Kidney epithelial cell (primary cell): ENCODE results near the gene SLC35F2. TPM values are rescaled to one million over a fixed set of nuclear protein-coding genes. Genes with fewer than 3 reads are reported as not detected.

Source experiments
- DNase-seq: peaks from one replicate; pipeline ENCODE4 v3.0.0-alpha.2; 2010; ENCODE audit warnings: low read depth
- H3K27me3 ChIP-seq: 2 replicates; pipeline ENCODE4 v1.6.0; 2011; ENCODE audit warnings: low read length; ENCODE audit not compliant: control insufficient read depth, insufficient read depth
- H3K36me3 ChIP-seq: 2 replicates; pipeline ENCODE4 v1.5.1; 2011; ENCODE audit warnings: low read length; ENCODE audit not compliant: control insufficient read depth, insufficient read depth
- H3K4me3 ChIP-seq: 2 replicates; pipeline ENCODE4 v1.5.1; 2011; ENCODE audit warnings: low read depth, mild to moderate bottlenecking, control low read depth, low read length
- CTCF ChIP-seq: IDR thresholded peaks from 2 replicates; pipeline ENCODE4 v1.5.1; 2011; ENCODE audit warnings: mild to moderate bottlenecking, moderate library complexity, low read length, control low read depth, inconsistent platforms; ENCODE audit not compliant: insufficient read depth, poor library complexity, severe bottlenecking
- total RNA-seq: library from RNA; depleted of rRNA; stranded (reverse); fragments of >200 nt; gene quantifications from 2 replicates; pipeline ENCODE4 v1.2.3, GENCODE V29; 2015

The SLC35F2 gene
- total RNA-seq, 1 donor from 2014 or later = 44.8 TPM

- no peak overlapping the region for H3K4me3 ChIP-seq
- H3K27me3 ChIP-seq = no peaks in the 10 kb centered on the region
- no peaks in the 10 kb centered on the region for H3K36me3 ChIP-seq
- no peak for TF ChIP-seq CTCF
- DNase-seq = no peak
Observed at GRCh38 chr11:107804211-107804610, 54.4 kb downstream of the SLC35F2 start.

GRCh38 chr11:107801641-107802040 lies 56.9 kb downstream of the SLC35F2 start:
- Histone ChIP-seq H3K4me3 (no peak overlapping the region), H3K36me3 (no peaks in the 10 kb centered on the region), H3K27me3 (no peaks in the 10 kb centered on the region)
- DNase-seq = no peak
- no peak for TF ChIP-seq CTCF

DNA sequence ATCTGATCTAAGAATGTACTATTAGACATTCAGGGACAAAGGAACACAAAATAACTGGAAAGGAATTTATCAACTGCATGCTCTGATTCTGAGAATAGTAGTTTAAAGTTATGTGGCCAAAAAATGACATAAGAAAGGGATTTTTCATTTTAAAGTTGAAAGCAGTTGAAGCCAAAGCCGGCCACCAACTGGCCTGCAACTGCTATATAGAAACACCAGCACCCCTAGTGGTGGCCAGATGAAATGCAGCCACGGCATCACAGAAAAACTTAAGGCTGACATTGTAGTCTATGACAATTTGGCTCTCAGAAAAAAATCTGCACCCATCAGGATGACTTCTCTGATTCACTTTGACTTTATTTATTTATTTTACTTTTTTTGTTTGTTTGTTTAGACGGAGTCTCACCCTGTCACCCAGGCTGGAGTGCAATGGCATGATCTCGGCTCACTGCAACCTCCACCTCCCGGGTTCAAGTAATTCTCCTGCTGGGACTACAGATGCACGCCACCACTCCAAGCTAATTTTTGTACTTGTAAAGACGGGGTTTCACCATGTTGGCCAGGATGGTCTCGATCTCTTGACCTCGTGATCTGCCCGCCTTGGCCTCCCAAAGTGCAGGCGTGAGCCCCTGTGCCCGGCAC lies 59.2 kb downstream of the SLC35F2 start:
- H3K36me3 ChIP-seq = no peaks in the 10 kb centered on the region
- TF ChIP-seq CTCF = peak; percentile 89
- no peaks in the 10 kb centered on the region for H3K27me3 ChIP-seq

GRCh38 chr11:107792049-107792443 lies 66.5 kb downstream of the SLC35F2 start:
- no peaks in the 10 kb centered on the region for H3K36me3 ChIP-seq
- no peak for DNase-seq
- no peaks in the 10 kb centered on the region for H3K27me3 ChIP-seq
- H3K4me3 ChIP-seq = no peak overlapping the region
- TF ChIP-seq CTCF = no peak

More for the DNA sequence above, 59.2 kb downstream of the SLC35F2 start:
- H3K4me3 ChIP-seq = no peak overlapping the region
- DNase-seq = no peak

DNA sequence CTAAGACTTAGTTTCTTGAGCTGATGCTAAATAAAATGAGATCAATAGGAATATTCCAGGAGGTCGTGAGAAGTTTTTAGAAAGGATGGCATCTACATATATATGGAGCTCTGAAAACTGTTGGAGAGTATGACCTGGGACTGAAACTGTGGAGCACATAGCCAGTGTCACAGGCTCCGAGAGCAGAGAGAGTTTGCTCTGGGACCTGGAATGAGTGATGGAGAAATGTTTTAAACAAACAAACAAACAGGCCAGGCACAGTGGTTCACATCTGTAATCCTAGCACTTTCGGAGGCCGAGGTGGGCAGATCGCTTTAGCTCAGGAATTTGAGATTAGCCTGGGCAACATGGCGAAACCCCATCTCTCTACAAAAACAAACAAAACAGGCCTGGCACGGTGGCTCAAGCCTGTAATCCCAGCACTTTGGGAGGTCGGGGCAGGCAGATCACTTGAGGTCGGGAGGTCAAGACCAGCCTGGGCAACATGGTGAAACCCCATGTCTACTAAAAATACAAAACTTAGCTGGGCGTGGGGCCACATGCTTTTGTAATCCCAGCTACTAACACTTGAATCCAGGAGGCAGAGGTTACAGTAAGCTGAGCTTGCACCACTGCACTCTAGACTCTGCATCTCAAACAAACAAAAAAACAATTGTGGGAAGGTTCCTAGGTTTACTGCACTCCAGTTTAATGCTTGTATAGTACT lies 67.1 kb downstream of the SLC35F2 start:
- Histone ChIP-seq H3K36me3 (no peaks in the 10 kb centered on the region), H3K4me3 (no peak overlapping the region), H3K27me3 (no peaks in the 10 kb centered on the region)
- DNase-seq = no peak
- TF ChIP-seq CTCF = no peak

- Histone ChIP-seq H3K36me3 (no peaks in the 10 kb centered on the region), H3K27me3 (no peaks in the 10 kb centered on the region), H3K4me3 (no peak overlapping the region)
- no peak for DNase-seq
- TF ChIP-seq CTCF = no peak
Observed at GRCh38 chr11:107789767-107790166, 68.8 kb downstream of the SLC35F2 start.
